SU-DHL-6 (cell line): ENCODE results near the gene CNTN6.

ENCODE experiments used
- CTCF ChIP-seq: fragments of 200-600 bp; sonication (generic); IDR thresholded peaks from one replicate; pipeline ENCODE4 v1.5.1; 2017; ENCODE audit warnings: antibody characterized with exemption, mild to moderate bottlenecking, low read length, moderate library complexity; ENCODE audit not compliant: insufficient read depth, poor library complexity, severe bottlenecking
- EZH2phosphoT487 ChIP-seq: fragments of 200-600 bp; sonication (generic), shearing (Covaris generic); conservative IDR thresholded peaks from 2 replicates; pipeline ENCODE4 v1.6.1; 2018; ENCODE audit warnings: mild to moderate bottlenecking, antibody characterized with exemption, low read length, moderate library complexity, mixed read lengths

- TF ChIP-seq CTCF (no peak), EZH2phosphoT487 (no peak)
Measured at GRCh38 chr3:1216856-1217255, 124.0 kb downstream of the CNTN6 start.
